GM21526 (cell line): Measurements from ENCODE around the gene OBP2B.
"Not testable (repeated sequence)": the region's sequence is repeated elsewhere in the genome, so short reads cannot be mapped to it uniquely, and the experiment has no call there.

ENCODE experiments used
- ATAC-seq: cut with Tn5 transposase; IDR thresholded peaks from one replicate; pipeline ENCODE4 v1.9.1; 2021; ENCODE audit warnings: moderate library complexity; ENCODE audit not compliant: unreplicated experiment, low FRiP score

The OBP2B gene

DNA sequence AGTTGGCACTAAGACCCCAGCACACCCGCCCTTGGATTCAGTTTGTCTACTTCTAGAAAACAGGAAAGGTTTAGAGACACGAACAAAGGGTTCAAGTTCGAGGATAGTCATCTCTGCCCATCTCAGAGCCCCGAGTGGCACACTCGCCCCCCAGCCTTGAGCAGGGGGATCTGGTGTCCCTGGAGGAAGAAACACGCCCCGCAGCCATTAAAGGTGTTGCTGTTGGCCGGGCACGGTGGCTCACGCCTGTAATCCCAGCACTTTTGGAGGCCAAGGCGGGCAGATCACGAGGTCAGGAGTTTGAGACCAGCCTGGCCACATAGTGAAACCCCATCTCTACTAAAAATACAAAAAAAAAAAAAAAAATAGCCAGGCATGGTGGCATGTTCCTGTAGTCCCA is 39.4 kb downstream of the OBP2B start:
- ATAC-seq = not testable (repeated sequence)

GRCh38 chr9:133169102-133169501 is 39.9 kb downstream of the OBP2B start:
- no peak for ATAC-seq

GRCh38 chr9:133168432-133168831 is 40.6 kb downstream of the OBP2B start:
- ATAC-seq = no peak

DNA sequence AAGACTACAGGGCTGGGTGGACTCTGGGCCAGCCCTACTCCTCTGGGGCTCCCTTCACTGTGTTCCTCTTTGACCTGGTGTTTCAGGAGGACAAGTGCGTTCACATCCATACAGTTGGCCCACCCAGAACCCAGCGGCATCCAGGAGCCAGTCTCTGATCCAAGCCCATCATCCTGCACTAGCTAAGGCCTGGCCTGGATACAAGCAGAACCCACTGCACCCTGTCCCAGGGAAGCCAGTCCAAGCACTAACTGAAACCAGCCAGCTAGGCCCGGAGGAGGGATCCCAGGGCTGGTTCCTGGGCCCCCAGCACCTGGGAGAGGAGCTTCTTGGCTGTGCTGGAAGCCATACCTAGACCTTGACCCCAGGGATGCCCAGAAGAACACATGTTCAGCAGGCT is 41.3 kb downstream of the OBP2B start:
- no peak for ATAC-seq

- ATAC-seq = no peak
These were observed 41.8 kb downstream of the OBP2B start for GRCh38 chr9:133167096-133167730.

DNA sequence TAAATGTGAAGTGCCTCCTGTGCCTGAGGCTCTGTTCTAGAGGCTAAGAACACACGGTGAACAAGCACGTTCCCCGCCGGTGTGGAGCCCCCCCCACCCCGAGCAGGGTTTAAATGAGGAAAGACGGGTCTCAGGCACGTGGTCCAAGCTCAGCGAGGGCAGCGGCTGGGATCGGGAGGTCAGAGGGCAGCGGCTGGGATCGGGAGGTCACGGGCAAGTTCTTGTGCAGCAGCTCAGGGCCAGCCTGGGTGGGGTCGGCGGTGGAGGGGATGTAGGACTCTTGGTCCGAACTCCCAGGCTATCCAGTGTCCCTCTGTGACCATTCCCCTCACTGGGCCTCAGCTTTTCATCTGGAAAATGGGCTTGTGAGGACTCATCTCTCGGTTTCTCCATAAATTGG is 42.7 kb downstream of the OBP2B start:
- ATAC-seq = no peak

DNA sequence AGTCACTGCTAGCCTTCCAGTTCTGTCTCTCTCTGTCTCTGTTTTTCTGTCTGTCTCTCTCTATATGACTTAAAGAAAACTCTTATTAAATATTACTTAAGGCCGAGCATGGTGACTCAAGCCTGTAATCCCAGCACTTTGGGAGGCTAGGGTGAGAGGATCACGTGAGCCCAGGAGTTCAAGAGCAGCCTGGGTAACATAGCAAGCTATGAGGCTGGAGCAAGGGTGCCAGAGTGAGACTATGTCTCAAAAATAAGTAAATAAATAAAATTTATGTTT is 43.7 kb downstream of the OBP2B start:
- no peak for ATAC-seq

DNA sequence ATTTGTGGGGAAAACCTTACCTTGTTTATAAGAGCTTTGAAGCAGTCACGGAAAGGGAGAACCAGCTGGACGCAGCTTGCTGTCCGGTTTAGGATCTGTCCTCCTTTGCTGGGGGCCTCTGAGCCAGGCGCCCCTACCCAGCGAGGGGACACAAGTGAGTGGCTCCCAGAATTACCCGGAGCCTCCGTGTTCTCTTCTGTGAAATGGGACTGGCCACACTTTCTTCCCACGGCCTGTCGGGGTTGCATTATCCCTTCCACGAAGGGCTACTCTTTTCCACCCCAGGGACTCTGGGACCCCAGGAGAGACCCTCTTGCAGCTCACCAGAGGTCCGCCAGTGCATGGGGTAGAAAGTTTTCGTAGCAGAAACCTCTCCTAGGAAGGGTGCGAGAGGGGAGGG is 44.9 kb downstream of the OBP2B start:
- ATAC-seq = no peak

DNA sequence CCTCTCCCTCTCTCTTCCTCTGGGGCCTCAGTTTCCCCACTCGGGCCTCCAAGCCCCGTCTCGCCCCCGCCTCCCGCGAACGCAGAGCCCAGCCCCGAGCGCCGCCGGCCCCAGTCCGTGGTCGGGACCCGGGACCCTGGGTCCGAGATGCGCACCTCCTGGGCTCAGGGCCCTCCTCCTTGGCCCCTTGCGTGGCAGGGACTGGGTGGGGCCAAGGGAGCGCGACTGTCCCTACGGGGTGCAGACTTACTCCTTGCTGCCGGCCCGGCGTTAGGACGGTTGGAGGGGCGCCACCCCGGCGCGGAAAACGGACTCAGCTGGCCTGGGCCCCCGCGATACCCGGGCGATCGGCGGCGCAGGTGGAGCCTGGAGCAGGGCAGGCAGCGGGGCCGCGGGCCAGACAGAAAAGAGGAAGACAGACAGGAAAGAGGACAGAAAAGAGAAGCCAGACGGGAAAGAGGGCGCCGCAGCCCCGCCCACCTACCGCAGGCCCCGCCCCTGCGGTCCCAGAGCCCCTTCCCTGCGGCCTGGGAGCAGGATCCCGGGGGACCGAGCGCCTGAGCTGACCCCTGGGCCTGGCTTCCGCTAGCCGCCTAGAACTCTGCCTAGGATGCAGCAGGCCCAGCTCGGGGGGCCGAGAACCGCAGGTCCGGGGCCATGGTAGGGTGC is 45.4 kb downstream of the OBP2B start, which contains the start of gene GBGT1:
Gene GBGT1 (minus strand): TSS at position 411 of the 669 bp plus-strand sequence. CDS start 1,502 bp downstream, outside the sequence.
- no peak for ATAC-seq

DNA sequence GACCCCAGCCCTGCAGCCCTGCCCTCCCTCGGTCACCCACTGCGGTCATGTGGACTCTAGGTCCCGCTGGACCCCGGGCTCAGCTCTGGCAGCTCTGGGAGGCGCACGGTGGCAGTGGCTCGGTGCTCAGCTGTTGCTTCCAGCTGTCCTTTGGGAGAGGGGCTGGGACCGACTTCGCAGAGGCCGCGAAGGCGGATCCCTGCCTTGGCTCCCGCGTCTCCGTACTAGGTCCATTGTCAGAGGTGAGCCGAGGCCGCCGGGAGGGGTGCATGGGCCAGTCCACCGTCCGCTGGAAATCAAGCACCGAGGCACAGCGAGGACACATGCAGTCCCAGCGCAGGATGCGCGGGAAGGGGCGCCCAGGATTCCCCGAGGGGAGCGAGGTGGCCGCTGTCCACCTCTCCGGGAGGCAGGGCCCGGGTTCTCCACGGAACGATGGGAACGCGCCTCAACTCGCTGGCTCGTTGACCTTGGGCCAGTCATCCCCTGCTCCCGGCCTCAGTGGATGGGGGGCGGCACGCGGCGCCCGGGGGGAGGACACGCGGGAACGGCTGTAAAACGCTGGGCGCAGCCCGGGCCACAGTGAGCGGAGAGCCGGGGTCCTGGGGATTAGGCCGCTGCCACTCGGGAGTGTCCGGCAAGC is 46.1 kb downstream of the OBP2B start:
- no peak for ATAC-seq

- ATAC-seq = no peak
These were observed 47.5 kb downstream of the OBP2B start for GRCh38 chr9:133161547-133161950.

DNA sequence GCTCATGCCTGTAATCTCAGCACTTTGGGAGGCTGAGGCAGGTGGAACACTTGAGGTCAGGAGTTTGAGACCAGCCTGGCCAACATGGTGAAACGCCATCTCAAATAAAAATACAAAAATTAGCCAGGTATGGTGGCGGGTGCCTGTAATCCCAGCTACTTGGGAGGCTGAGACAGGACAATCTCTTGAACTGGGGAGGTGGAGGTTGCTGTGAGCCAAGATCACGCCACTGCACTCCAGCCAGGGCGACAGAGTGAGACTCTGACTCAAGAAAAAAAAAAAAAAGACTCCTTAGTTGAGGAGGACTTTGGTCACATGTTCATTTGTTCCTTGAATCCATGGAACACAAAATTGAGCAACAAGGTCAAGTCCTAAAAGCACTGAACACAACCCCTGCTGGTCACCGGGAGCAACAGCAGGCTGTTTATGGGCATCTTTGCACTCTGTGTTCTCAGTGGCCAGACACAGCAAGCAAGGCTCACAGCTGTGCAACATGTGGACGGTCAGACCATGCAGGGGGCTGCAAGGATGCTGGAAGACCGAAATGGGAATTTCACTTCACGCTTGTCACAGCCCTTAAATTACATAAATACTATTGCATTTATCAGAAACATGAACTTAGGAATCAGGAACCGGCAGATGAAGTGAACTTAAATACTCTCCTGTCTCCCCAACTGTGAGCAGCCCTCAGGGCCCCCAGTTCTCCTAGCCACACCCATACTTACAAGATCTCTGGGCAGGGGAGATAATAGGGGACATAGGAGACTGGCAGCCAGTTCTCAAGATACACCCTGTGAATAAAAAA is 48.1 kb downstream of the OBP2B start:
- no peak for ATAC-seq

DNA sequence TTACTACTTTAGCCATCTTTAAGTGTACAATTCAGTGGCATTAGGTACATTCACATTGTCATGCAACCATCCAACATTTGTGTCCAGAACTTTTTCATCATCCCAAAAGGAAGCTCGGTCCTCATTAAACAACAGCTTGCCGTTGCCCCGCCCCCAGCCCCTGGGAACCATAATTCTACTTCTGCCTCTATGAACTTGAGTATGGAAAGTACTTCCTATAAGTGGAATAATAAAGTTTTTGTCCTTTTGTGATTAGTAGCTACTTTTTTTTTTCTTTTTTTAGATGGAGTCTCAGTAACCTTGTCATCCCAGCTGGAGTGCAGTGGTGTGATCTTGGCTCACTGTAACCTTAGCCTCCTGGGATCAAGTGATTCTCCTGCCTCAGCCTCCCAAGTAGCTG is 50.4 kb downstream of the OBP2B start:
- no peak for ATAC-seq
